Measurements from ENCODE around the gene LRRC4. TPM values are rescaled to one million over a fixed set of nuclear protein-coding genes. Genes with fewer than 3 reads are reported as not detected.

LRRC4 gene
- total RNA-seq, 1 donor from 2014 or later, result 0.43 TPM

DNA sequence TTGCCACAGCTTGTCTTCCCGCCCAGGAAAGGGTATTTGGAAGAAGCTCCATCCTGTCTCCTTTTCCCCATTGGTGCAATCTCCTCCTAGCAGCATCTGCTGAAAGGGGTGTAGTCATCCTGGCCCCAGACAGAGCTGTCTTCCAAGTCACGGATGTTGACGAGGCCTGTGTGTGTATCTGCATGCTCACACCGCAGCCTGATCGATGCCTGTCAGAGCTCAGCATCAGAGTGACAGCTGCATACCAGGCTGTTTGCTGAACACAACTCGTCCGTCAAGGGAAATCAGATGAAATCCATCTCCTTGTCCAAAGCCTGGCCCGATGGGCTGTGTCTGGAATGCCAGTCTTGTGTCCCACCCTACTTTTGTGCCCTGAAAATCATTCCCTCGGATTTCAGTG, 21.2 kb upstream of the LRRC4 start:
- H3K36me3 ChIP-seq, result no peaks in the 10 kb centered on the region
- intact Hi-C loops (cut with DNase I), result no loop called here
- no peak for TF ChIP-seq CTCF (IDR thresholded peaks at IDR 0.05)

GRCh38 chr7:128045766-128046165, 14.5 kb upstream of the LRRC4 start:
- TF ChIP-seq CTCF (IDR thresholded peaks at IDR 0.05), result no peak
- no peaks in the 10 kb centered on the region for H3K9me3 ChIP-seq
- H3K27ac ChIP-seq, result no peak overlapping the region
- H3K4me1 ChIP-seq, result no peaks in the 10 kb centered on the region
- no peaks in the 10 kb centered on the region for H3K36me3 ChIP-seq
- intact Hi-C loops (cut with DNase I), result no loop called here
- no peak for DNase-seq (ENCODE audit: low spot score in 2 of 2)
- no peaks in the 10 kb centered on the region for H3K27me3 ChIP-seq
- no peak overlapping the region for H3K4me3 ChIP-seq

More for the DNA sequence above, 21.2 kb upstream of the LRRC4 start:
- no peaks in the 10 kb centered on the region for H3K27me3 ChIP-seq
- no peaks in the 10 kb centered on the region for H3K9me3 ChIP-seq
- H3K4me3 ChIP-seq, result no peak overlapping the region
- no peak overlapping the region for H3K27ac ChIP-seq
- H3K4me1 ChIP-seq, result no peaks in the 10 kb centered on the region
- no peak for DNase-seq (ENCODE audit: low spot score in 2 of 2)

DNA sequence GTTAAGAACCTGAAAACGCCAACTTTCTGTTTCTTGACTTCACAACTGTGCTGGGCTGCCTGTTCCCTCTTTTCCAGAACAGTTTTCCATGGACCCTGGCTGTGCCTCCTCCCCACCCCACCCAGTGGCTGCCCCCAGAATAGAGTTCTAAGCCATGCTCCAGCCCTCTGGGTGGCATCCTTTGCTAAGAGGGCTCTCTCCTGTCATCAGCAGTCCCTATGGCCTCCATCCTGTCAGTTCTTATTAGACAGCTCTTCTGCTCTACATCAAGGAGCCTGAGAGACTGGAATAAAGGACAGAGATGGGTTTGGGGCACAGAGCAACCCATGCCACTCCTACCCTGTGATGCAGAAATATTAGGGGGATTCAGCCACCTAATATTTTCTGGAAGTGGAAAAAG, 13.9 kb upstream of the LRRC4 start:
- intact Hi-C loops (cut with DNase I), result no loop called here
- TF ChIP-seq CTCF (IDR thresholded peaks at IDR 0.05), result no peak
- no peak for DNase-seq (ENCODE audit: low spot score in 2 of 2)

GRCh38 chr7:128044064-128044463, 12.8 kb upstream of the LRRC4 start:
- DNase-seq (ENCODE audit: low spot score in 2 of 2), result no peak

More for the DNA sequence above, 13.9 kb upstream of the LRRC4 start:
- Histone ChIP-seq H3K36me3 (no peaks in the 10 kb centered on the region), H3K27ac (no peak overlapping the region), H3K4me1 (no peaks in the 10 kb centered on the region), H3K4me3 (no peak overlapping the region), H3K27me3 (no peaks in the 10 kb centered on the region), H3K9me3 (no peaks in the 10 kb centered on the region)

DNA sequence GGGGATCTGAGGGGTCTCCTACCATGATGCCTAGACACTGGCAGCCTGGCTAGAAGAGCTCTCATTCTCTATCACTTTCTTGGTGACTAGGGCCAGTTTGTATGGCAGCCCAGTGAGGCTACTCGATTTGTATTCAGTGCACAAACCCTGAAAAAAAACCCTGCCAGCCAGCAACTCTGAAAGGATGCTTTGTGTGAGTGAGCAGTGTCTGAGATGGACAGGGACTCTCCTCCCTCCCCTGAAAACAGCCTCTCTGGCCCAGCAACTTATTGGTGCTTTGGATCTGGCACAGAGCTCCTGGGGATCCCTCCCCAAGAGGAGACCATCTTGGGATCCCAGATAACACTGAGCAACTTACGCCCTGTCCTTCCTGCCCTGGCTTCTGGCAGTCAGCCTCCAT, 10.8 kb upstream of the LRRC4 start:
- TF ChIP-seq CTCF (IDR thresholded peaks at IDR 0.05), result no peak
- intact Hi-C loops (cut with DNase I), result no loop called here
- H3K9me3 ChIP-seq, result no peaks in the 10 kb centered on the region
- H3K4me3 ChIP-seq, result no peak overlapping the region
- H3K27ac ChIP-seq, result no peak overlapping the region
- DNase-seq (ENCODE audit: low spot score in 2 of 2), result no peak
- no peaks in the 10 kb centered on the region for H3K27me3 ChIP-seq
- no peaks in the 10 kb centered on the region for H3K36me3 ChIP-seq
- no peaks in the 10 kb centered on the region for H3K4me1 ChIP-seq

More at GRCh38 chr7:128044064-128044463, 12.8 kb upstream of the LRRC4 start:
- intact Hi-C loops (cut with DNase I), result no loop called here
- H3K27ac ChIP-seq, result no peak overlapping the region
- H3K36me3 ChIP-seq, result no peaks in the 10 kb centered on the region
- H3K9me3 ChIP-seq, result no peaks in the 10 kb centered on the region
- no peak overlapping the region for H3K4me3 ChIP-seq
- H3K27me3 ChIP-seq, result no peaks in the 10 kb centered on the region
- TF ChIP-seq CTCF (IDR thresholded peaks at IDR 0.05), result no peak
- no peaks in the 10 kb centered on the region for H3K4me1 ChIP-seq

DNA sequence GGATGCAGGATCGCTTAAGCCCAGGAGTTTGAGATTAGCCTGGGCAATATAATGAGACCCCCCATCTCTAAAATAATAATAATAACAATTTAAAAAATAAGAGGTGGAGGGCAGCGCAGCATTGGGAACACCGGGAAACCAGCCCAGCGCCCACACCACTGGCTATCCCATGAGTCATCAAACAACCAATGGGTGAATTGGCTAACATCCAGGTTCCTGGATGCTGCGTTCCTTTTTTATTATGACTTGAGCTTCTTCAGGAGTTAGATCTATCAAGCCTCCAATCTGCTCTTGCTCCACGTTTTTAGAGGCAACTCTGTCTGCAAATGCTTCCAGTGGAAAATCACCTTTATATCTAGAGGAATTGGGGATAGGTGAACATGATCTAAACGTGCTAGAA, 10.0 kb upstream of the LRRC4 start:
- intact Hi-C loops (cut with DNase I), result no loop called here
- Histone ChIP-seq H3K4me3 (no peak overlapping the region), H3K9me3 (no peaks in the 10 kb centered on the region), H3K27me3 (no peaks in the 10 kb centered on the region), H3K27ac (no peak overlapping the region), H3K36me3 (no peaks in the 10 kb centered on the region), H3K4me1 (no peaks in the 10 kb centered on the region)
- DNase-seq (ENCODE audit: low spot score in 2 of 2), result no peak
- TF ChIP-seq CTCF (IDR thresholded peaks at IDR 0.05), result no peak
